OCI-LY7 (cell line): ENCODE results near the gene UFSP1. TPM values are rescaled to one million over a fixed set of nuclear protein-coding genes. Genes with fewer than 3 reads are reported as not detected.

Source experiments
- BruUV-seq: library from RNA; stranded (reverse); fragments of 400-500 nt; replicated peaks from 2 replicates; lab custom pipeline; 2021; lab: Mats Ljungman, UMichigan
- CTCF ChIA-PET: fragments of 300-600 bp; sonication (Branson Sonifier 250); formaldehyde crosslinking; loops from one replicate; lab custom pipeline; 2022; ENCODE audit warnings: antibody characterized with exemption; ENCODE audit not compliant: unreplicated experiment; lab: Charles Lee
- POLR2A ChIA-PET: fragments of 300-600 bp; sonication (Branson Sonifier 250); formaldehyde crosslinking; loops from one replicate; lab custom pipeline; 2022; ENCODE audit warnings: antibody characterized with exemption; lab: Charles Lee
- DNase-seq: peaks from one replicate; pipeline ENCODE4 v3.0.0-alpha.2; 2015; ENCODE audit warnings: low spot score
- H2AFZ ChIP-seq: fragments of 200-600 bp; sonication (generic), shearing (Covaris generic); 2 replicates; pipeline ENCODE4 v1.6.1; 2014; ENCODE audit warnings: mild to moderate bottlenecking, antibody characterized with exemption, low read length, moderate library complexity
- H3K27ac ChIP-seq: fragments of 200-600 bp; sonication (generic); 2 replicates; pipeline ENCODE4 v1.5.1; 2014; ENCODE audit warnings: mixed run types, low read depth, mild to moderate bottlenecking, moderate library complexity, low read length, inconsistent platforms; ENCODE audit not compliant: poor library complexity, severe bottlenecking
- H3K36me3 ChIP-seq: fragments of 200-600 bp; sonication (generic); 2 replicates; pipeline ENCODE4 v1.6.1; 2014; ENCODE audit warnings: mild to moderate bottlenecking, antibody characterized with exemption, low read length, moderate library complexity, mixed read lengths; ENCODE audit not compliant: insufficient read depth
- H3K4me1 ChIP-seq: fragments of 200-600 bp; sonication (generic); 2 replicates; pipeline ENCODE4 v1.5.1; 2014; ENCODE audit warnings: mild to moderate bottlenecking, low read length; ENCODE audit not compliant: insufficient read depth, poor library complexity, severe bottlenecking
- H3K4me2 ChIP-seq: fragments of 200-600 bp; sonication (generic); 2 replicates; pipeline ENCODE4 v1.6.1; 2014; ENCODE audit warnings: mild to moderate bottlenecking, low read length
- H3K4me3 ChIP-seq: fragments of 200-600 bp; sonication (generic); 2 replicates; pipeline ENCODE4 v1.5.1; 2014; ENCODE audit warnings: mild to moderate bottlenecking, low read depth, low read length; ENCODE audit not compliant: poor library complexity, severe bottlenecking
- H3K79me2 ChIP-seq: fragments of 200-600 bp; sonication (generic); 2 replicates; pipeline ENCODE4 v1.6.1; 2016; ENCODE audit warnings: low read depth, mild to moderate bottlenecking, low read length, moderate library complexity, mixed read lengths; ENCODE audit not compliant: insufficient read depth
- H3K9me2 ChIP-seq: fragments of 200-600 bp; sonication (generic); 2 replicates; pipeline ENCODE4 v1.6.1; 2016; ENCODE audit warnings: mild to moderate bottlenecking, low read length, mixed read lengths; ENCODE audit not compliant: insufficient read depth
- H3K9me3 ChIP-seq: fragments of 200-600 bp; sonication (generic); 2 replicates; pipeline ENCODE4 v1.6.1; 2014; ENCODE audit warnings: mild to moderate bottlenecking, mixed run types, low read length, mixed read lengths
- H4K20me1 ChIP-seq: fragments of 200-600 bp; sonication (generic); 2 replicates; pipeline ENCODE4 v1.6.1; 2014; ENCODE audit warnings: mild to moderate bottlenecking, antibody characterized with exemption, low read length, moderate library complexity, mixed read lengths; ENCODE audit not compliant: insufficient read depth
- EZH2phosphoT487 ChIP-seq: fragments of 200-600 bp; sonication (generic); IDR thresholded peaks from 2 replicates; pipeline ENCODE4 v1.6.1; 2018; ENCODE audit warnings: low read depth, borderline replicate concordance, mild to moderate bottlenecking, mixed run types, antibody characterized with exemption, low read length, moderate library complexity, mixed read lengths
- intact Hi-C: fragments of 100-400 bp; cut with micrococcal nuclease; formaldehyde crosslinking; loops from one replicate; pipeline ENCODE4 v1.10.0; 2022; ENCODE audit not compliant: unreplicated experiment
- total RNA-seq, 2 experiments: library from RNA; depleted of rRNA in 1 of 2; stranded (reverse); fragments of >200 nt in 1 of 2; shearing (Covaris generic) in 1 of 2; gene quantifications; 2 replicates each; pipeline ENCODE4 v1.2.3, GENCODE V29; 2014 to 2022
- TF ChIP-seq, protein P1 (sequence below): fragments of 200-600 bp; sonication (generic); conservative IDR thresholded peaks from 2 replicates; pipeline ENCODE4 v1.5.1; 2014; ENCODE audit warnings: mild to moderate bottlenecking, antibody characterized with exemption, low read length, moderate library complexity, mixed read lengths

The UFSP1 gene
- total RNA-seq, 2 experiments from 2014 or later: 2.8 to 3.3 TPM

DNA sequence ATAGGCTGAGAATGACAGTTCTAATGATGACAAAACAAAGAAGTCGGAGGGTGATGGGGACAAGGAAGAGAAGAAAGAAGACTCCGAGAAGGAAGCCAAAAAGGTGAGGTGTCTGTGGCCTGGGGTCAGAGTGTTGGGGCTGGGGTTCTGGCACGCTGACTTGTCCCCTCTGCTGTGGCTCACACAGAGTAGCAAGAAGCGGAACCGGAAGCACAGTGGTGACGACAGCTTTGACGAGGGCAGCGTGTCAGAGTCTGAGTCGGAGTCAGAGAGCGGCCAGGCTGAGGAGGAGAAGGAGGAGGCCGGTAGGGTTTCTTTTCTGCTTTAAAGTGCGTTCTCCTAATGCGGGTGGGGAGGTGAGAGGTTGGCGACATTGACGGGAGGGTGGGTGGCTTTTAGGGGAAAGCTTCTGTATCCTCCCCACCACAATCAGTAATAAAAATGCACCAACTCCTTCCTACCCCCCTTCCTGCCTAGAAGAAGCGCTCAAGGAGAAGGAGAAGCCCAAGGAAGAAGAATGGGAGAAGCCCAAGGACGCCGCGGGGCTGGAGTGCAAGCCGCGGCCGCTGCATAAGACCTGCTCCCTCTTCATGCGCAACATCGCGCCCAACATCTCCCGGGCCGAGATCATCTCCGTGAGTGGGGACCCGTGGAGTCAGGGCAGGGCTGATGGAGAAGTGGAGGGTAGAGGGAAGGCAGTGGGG, 4.6 kb downstream of the UFSP1 start:
- CTCF ChIA-PET: no interaction called here
- intact Hi-C loops: loop anchor here (10.0 kb wide), 1 partner anchor 800 kb away; the partner anchor contains the start of genes COPS6 and ZNF3

DNA sequence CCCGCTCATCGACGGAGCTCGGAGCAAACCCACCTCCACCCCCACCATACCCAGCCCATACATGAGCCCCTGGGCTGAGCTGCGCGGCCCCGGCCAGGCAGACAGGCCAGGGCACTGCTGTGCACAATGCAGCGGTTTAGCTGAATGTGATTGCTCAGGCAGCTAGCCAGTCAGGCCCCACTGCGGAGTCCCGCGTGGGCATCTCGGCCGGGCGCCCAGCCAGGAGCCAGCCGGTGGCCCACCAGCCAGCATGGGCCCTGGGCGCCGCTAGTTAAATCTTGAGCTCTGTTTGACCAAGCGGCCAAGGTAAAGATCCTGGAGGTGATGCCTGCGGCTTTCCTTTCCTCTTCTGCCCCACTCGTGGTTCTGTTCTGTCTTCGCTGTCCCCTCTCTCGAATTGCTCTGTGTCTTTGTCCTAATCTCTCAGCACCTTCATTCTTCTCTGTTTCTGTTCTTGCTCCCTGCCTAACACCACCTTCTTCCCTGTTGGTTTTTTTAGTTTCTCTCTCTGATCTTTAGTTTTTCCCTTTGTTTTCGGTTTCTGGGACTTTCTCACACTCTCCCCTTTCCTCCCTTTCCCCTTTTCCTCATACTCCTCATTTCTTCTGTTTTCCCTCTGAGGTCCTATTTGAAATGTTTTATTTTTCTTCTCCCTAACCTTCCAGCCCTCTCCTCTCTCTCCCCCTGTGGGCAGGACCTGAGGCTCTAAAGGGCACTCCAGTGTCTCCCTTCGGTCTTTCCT, 6.6 kb downstream of the UFSP1 start:
- Histone ChIP-seq H3K4me2 (no peak overlapping the region), H4K20me1 (peaks cover 21% of the 10 kb centered on the region), H2AFZ (no peak overlapping the region), H3K9me2 (no peaks in the 10 kb centered on the region), H3K4me3 (no peak overlapping the region), H3K79me2 (peaks cover 31% of the 10 kb centered on the region), H3K4me1 (peaks cover 33% of the 10 kb centered on the region), H3K9me3 (no peaks in the 10 kb centered on the region), H3K36me3 (peaks cover 97% of the 10 kb centered on the region), H3K27ac (no peak overlapping the region)
- DNase-seq: no peak
- no TSS peak for BruUV-seq
- intact Hi-C loops: loop anchor here (10.0 kb wide), 1 partner anchor 798 kb away; the partner anchor contains the start of genes COPS6 and ZNF3
- ChIA-PET POLR2A (no interaction called here), CTCF (no interaction called here)
- TF ChIP-seq, protein P1, sequence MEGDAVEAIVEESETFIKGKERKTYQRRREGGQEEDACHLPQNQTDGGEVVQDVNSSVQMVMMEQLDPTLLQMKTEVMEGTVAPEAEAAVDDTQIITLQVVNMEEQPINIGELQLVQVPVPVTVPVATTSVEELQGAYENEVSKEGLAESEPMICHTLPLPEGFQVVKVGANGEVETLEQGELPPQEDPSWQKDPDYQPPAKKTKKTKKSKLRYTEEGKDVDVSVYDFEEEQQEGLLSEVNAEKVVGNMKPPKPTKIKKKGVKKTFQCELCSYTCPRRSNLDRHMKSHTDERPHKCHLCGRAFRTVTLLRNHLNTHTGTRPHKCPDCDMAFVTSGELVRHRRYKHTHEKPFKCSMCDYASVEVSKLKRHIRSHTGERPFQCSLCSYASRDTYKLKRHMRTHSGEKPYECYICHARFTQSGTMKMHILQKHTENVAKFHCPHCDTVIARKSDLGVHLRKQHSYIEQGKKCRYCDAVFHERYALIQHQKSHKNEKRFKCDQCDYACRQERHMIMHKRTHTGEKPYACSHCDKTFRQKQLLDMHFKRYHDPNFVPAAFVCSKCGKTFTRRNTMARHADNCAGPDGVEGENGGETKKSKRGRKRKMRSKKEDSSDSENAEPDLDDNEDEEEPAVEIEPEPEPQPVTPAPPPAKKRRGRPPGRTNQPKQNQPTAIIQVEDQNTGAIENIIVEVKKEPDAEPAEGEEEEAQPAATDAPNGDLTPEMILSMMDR: no peak
- no peak for TF ChIP-seq EZH2phosphoT487

More for the DNA sequence above, 4.6 kb downstream of the UFSP1 start:
- H3K4me3 ChIP-seq: no peak overlapping the region
- TF ChIP-seq, protein P1: no peak
- TF ChIP-seq EZH2phosphoT487: no peak
- no peak overlapping the region for H2AFZ ChIP-seq
- DNase-seq: no peak
- BruUV-seq: TSS peak; percentile 52
- no peak overlapping the region for H3K4me2 ChIP-seq
- H3K4me1 ChIP-seq: peaks cover 32% of the 10 kb centered on the region
- no peak overlapping the region for H3K27ac ChIP-seq
- H3K79me2 ChIP-seq: peaks cover 19% of the 10 kb centered on the region
- H4K20me1 ChIP-seq: peaks cover 28% of the 10 kb centered on the region
- POLR2A ChIA-PET: no interaction called here
- H3K9me3 ChIP-seq: no peaks in the 10 kb centered on the region
- peaks cover 91% of the 10 kb centered on the region for H3K36me3 ChIP-seq
- H3K9me2 ChIP-seq: no peaks in the 10 kb centered on the region
